Loucy (cell line): ENCODE measurements around the gene CHST5.
A peak's percentile ranks its signal among the peaks of the same experiment; 100 is the strongest.

Source experiments
- H2AFZ ChIP-seq: fragments of 200-600 bp; sonication (generic); 2 replicates; pipeline ENCODE4 v1.6.0; 2016; ENCODE audit warnings: antibody characterized with exemption, mild to moderate bottlenecking, low read length, moderate library complexity
- H3F3A ChIP-seq: fragments of 200-600 bp; 2 replicates; pipeline ENCODE4 v1.6.0; 2016; ENCODE audit warnings: antibody characterized with exemption, low read depth, mild to moderate bottlenecking
- H3K27me3 ChIP-seq: fragments of 200-600 bp; sonication (generic); 2 replicates; pipeline ENCODE4 v1.6.1; 2014; ENCODE audit warnings: low read length, mild to moderate bottlenecking; ENCODE audit not compliant: insufficient read depth, poor library complexity, severe bottlenecking
- H3K36me3 ChIP-seq: fragments of 200-600 bp; sonication (generic); 2 replicates; pipeline ENCODE4 v1.6.1; 2016; ENCODE audit warnings: low read length; ENCODE audit not compliant: insufficient read depth
- H3K4me1 ChIP-seq: fragments of 200-600 bp; sonication (generic); 2 replicates; pipeline ENCODE4 v1.5.1; 2014; ENCODE audit warnings: low read length, mild to moderate bottlenecking; ENCODE audit not compliant: insufficient read depth, poor library complexity, severe bottlenecking
- H3K4me2 ChIP-seq: fragments of 200-600 bp; sonication (generic); 2 replicates; pipeline ENCODE4 v1.6.0; 2014; ENCODE audit warnings: antibody characterized with exemption, low read length, low read depth, mild to moderate bottlenecking; ENCODE audit not compliant: poor library complexity, severe bottlenecking
- H3K4me3 ChIP-seq: fragments of 200-600 bp; sonication (generic); 2 replicates; pipeline ENCODE4 v1.5.1; 2014; ENCODE audit warnings: low read length, mild to moderate bottlenecking, mixed read lengths; ENCODE audit not compliant: poor library complexity, severe bottlenecking
- H3K79me2 ChIP-seq: fragments of 200-600 bp; sonication (generic); 2 replicates; pipeline ENCODE4 v1.6.1; 2014; ENCODE audit warnings: low read length; ENCODE audit not compliant: insufficient read depth
- H3K9ac ChIP-seq: fragments of 200-600 bp; sonication (generic); 2 replicates; pipeline ENCODE4 v1.6.0; 2014; ENCODE audit warnings: mild to moderate bottlenecking, low read depth, low read length, moderate library complexity; ENCODE audit not compliant: poor library complexity, severe bottlenecking
- H3K9me2 ChIP-seq: fragments of 200-600 bp; sonication (generic); replicated peaks from 2 replicates; pipeline ENCODE4 v1.6.1; 2016; ENCODE audit warnings: low read depth, low read length, mixed read lengths
- H3K9me3 ChIP-seq: fragments of 200-600 bp; sonication (generic); 2 replicates; pipeline ENCODE4 v1.6.1; 2014; ENCODE audit warnings: mild to moderate bottlenecking, antibody characterized with exemption, low read length, low read depth; ENCODE audit not compliant: insufficient read depth
- H4K20me1 ChIP-seq: fragments of 200-600 bp; sonication (generic); 2 replicates; pipeline ENCODE4 v1.6.0; 2014; ENCODE audit warnings: antibody characterized with exemption, low read length, mild to moderate bottlenecking; ENCODE audit not compliant: insufficient read depth, poor library complexity, severe bottlenecking
- EZH2phosphoT487 ChIP-seq: fragments of 200-600 bp; IDR thresholded peaks from 2 replicates; pipeline ENCODE4 v1.6.1; 2018; ENCODE audit warnings: antibody characterized with exemption, mild to moderate bottlenecking, moderate library complexity, borderline replicate concordance
- TF ChIP-seq, protein P1 (sequence below): fragments of 200-600 bp; sonication (generic); conservative IDR thresholded peaks from 2 replicates; pipeline ENCODE4 v1.5.1; 2014; ENCODE audit warnings: mild to moderate bottlenecking, antibody characterized with exemption, low read length

CHST5 gene

DNA sequence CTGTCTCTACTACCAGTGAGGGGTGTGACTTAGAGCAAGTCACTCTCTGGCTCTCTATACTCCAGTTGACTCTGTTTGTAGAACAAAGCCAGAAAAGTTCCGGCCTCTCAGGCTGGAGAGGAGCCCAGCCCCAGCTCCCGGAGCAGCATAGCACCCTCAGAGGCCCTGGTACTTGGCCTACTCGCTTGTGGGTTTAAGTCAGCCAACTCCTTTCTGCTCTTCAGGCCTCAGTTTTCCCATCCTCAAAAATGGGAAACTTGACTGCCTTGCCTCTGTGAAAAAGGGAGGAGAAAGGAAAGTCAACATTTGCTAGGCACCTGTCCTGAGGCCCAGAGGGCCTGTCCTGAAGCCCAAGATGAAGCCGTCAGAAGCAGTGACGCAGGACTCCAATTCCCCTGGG, 41.7 kb downstream of the CHST5 start:
- Histone ChIP-seq H3K36me3 (no peaks in the 10 kb centered on the region), H2AFZ (no peak overlapping the region), H3K9me3 (no peaks in the 10 kb centered on the region), H3K27me3 (no peaks in the 10 kb centered on the region), H3K9me2 (no peaks in the 10 kb centered on the region), H3K4me1 (no peaks in the 10 kb centered on the region), H3K9ac (no peak overlapping the region), H4K20me1 (no peaks in the 10 kb centered on the region), H3K4me2 (no peak overlapping the region), H3F3A (no peaks in the 10 kb centered on the region), H3K4me3 (no peak overlapping the region), H3K79me2 (no peaks in the 10 kb centered on the region)
- TF ChIP-seq, protein P1, sequence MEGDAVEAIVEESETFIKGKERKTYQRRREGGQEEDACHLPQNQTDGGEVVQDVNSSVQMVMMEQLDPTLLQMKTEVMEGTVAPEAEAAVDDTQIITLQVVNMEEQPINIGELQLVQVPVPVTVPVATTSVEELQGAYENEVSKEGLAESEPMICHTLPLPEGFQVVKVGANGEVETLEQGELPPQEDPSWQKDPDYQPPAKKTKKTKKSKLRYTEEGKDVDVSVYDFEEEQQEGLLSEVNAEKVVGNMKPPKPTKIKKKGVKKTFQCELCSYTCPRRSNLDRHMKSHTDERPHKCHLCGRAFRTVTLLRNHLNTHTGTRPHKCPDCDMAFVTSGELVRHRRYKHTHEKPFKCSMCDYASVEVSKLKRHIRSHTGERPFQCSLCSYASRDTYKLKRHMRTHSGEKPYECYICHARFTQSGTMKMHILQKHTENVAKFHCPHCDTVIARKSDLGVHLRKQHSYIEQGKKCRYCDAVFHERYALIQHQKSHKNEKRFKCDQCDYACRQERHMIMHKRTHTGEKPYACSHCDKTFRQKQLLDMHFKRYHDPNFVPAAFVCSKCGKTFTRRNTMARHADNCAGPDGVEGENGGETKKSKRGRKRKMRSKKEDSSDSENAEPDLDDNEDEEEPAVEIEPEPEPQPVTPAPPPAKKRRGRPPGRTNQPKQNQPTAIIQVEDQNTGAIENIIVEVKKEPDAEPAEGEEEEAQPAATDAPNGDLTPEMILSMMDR = no peak
- no peak for TF ChIP-seq EZH2phosphoT487

DNA sequence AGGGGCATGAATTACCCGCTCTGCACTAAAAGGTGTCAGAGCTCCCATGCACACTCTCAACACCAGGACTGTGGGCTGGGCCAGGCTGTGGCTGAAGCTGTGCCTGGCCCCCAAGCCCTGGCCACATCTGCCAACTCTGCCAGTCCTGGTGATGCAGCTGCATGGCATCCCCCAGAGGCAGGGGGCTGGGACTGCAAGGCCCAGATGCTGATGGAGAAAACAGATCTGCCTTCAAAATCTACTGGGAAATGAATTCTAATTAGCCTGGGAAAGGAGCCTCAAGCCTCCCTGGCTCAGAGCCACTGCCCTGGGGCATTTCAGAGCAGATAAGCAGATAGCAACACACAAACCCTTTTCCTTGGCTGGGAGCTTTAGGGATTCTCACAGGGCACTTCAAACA, 44.0 kb downstream of the CHST5 start:
- no peak overlapping the region for H3K4me3 ChIP-seq
- no peaks in the 10 kb centered on the region for H3K36me3 ChIP-seq
- H3K9ac ChIP-seq = no peak overlapping the region
- H3K9me2 ChIP-seq = no peaks in the 10 kb centered on the region
- no peaks in the 10 kb centered on the region for H3K27me3 ChIP-seq
- no peak overlapping the region for H2AFZ ChIP-seq
- no peaks in the 10 kb centered on the region for H3F3A ChIP-seq
- no peak overlapping the region for H3K4me2 ChIP-seq
- H4K20me1 ChIP-seq = no peaks in the 10 kb centered on the region
- no peak for TF ChIP-seq EZH2phosphoT487
- TF ChIP-seq, protein P1 = peak; percentile 51; the same call in 1 of the 2 replicates
- H3K9me3 ChIP-seq = no peaks in the 10 kb centered on the region
- H3K4me1 ChIP-seq = no peaks in the 10 kb centered on the region
- H3K79me2 ChIP-seq = no peaks in the 10 kb centered on the region

DNA sequence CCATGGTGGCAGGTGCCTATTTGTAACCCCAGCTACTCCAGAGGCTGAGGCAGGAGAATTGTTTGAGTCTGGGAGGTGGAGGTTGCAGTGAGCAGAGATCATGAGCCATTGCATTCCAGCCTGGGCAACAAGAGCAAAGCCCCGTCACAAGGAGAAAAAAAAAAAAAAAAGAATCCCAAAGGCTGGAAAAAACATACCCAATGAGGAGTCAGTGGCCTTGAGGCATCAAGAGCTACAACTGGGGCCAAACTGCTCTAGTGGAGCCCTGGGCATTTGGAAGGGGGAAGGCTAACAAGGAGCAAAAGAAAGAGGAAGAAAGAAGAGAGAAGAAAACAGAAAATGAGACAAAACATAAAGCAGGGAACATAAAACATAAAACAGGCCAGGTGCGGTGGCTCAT, 47.6 kb downstream of the CHST5 start:
- no peak overlapping the region for H2AFZ ChIP-seq
- no peaks in the 10 kb centered on the region for H3K36me3 ChIP-seq
- TF ChIP-seq EZH2phosphoT487 = no peak
- TF ChIP-seq, protein P1 = no peak
- no peak overlapping the region for H3K4me2 ChIP-seq
- no peaks in the 10 kb centered on the region for H3K79me2 ChIP-seq
- H3K9me2 ChIP-seq = no peaks in the 10 kb centered on the region
- H3F3A ChIP-seq = no peaks in the 10 kb centered on the region
- H3K4me1 ChIP-seq = no peaks in the 10 kb centered on the region
- H3K4me3 ChIP-seq = no peak overlapping the region
- no peaks in the 10 kb centered on the region for H3K27me3 ChIP-seq
- H4K20me1 ChIP-seq = no peaks in the 10 kb centered on the region
- H3K9ac ChIP-seq = no peak overlapping the region
- H3K9me3 ChIP-seq = no peaks in the 10 kb centered on the region
